Tibial nerve (tissue), 4 donors: ENCODE measurements around the gene CNTN5. TPM values are rescaled to one million over a fixed set of nuclear protein-coding genes. Genes with fewer than 3 reads are reported as not detected.

ENCODE experiments used
- DNase-seq, 2 donors: peaks; one replicate each; pipeline ENCODE4 v3.0.0-alpha.2; 2019; ENCODE audit warnings: low spot score in 2 of 2
- H3K27ac ChIP-seq, 4 donors: fragments of 200-600 bp; sonication (generic) in 3 of 4; one replicate each; pipeline ENCODE4 v1.5.1; 2017 to 2019; ENCODE audit warnings: mild to moderate bottlenecking in 1 of 4
- H3K27me3 ChIP-seq, 2 donors: fragments of 200-600 bp; sonication (generic) in 1 of 2; one replicate each; pipeline versions ENCODE4 v1.5.1 to v1.6.0; 2017 to 2019
- H3K36me3 ChIP-seq, 3 donors: fragments of 200-600 bp; sonication (generic); one replicate each; pipeline ENCODE4 v1.5.1; 2018 to 2019
- H3K4me1 ChIP-seq, 4 donors: fragments of 200-600 bp; sonication (generic) in 3 of 4; one replicate each; pipeline ENCODE4 v1.5.1; 2017 to 2019
- H3K4me3 ChIP-seq, 4 donors: fragments of 200-600 bp; sonication (generic) in 3 of 4; one replicate each; pipeline ENCODE4 v1.5.1; 2017 to 2019; ENCODE audit warnings: mild to moderate bottlenecking in 1 of 4, moderate library complexity in 1 of 4
- H3K9me3 ChIP-seq, 4 donors: fragments of 200-600 bp; sonication (generic) in 3 of 4; one replicate each; pipeline ENCODE4 v1.5.1; 2017 to 2019
- CTCF ChIP-seq, 5 experiments: fragments of 200-600 bp in 3 of 5; fragments of 450-650 bp in 2 of 5; sonication (generic) in 3 of 5; IDR thresholded peaks; one replicate each; pipeline ENCODE4 v1.5.1; 2016 to 2019; ENCODE audit warnings: antibody characterized with exemption in 5 of 5, mild to moderate bottlenecking in 3 of 5, moderate library complexity in 2 of 5
- EP300 ChIP-seq, 2 donors: sonication (generic); formaldehyde crosslinking; IDR thresholded peaks; one replicate each; pipeline ENCODE4 v1.6.1; 2017; ENCODE audit warnings: antibody characterized with exemption in 2 of 2, mild to moderate bottlenecking in 1 of 2
- POLR2A ChIP-seq, 2 donors: fragments of 450-650 bp; IDR thresholded peaks; one replicate each; pipeline ENCODE4 v1.6.1; 2017; ENCODE audit warnings: antibody characterized with exemption in 2 of 2, mild to moderate bottlenecking in 2 of 2, moderate library complexity in 2 of 2
- WGBS, 2 donors: methylation state at CpG; one replicate each; pipeline ENCODE4 v1.1.5; 2018; 5-methylcytosine and 5-hydroxymethylcytosine counted together
- total RNA-seq, 4 donors: library from RNA; depleted of rRNA; stranded (reverse); fragments of >200 nt; gene quantifications; one replicate each; pipeline ENCODE4 v1.1.0, GENCODE V29; 2016

The CNTN5 gene
- total RNA-seq, 4 donors from 2014 or later = under 0.01 to 0.22 TPM; not detected in 2

DNA sequence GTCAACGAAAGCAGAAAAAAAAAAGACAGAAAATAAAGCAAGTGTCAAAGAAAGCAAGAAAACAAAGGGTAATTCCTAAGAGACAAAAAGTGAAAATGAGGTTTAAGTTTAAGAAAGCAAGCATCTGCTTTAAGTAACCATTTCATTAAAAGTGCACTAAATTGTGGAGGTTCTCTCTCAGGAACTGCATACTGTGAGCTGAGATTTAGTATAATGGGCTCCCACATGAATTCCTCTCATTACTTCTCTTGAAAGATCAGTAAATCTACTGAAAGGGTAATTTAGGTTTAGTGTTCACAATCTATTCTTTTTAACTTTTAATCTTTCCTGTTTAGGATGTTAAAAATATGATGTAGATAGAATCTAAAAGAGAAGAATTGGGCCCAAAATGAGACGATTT, 1201.0 kb downstream of the CNTN5 start:
- no peaks in the 10 kb centered on the region for H3K36me3 ChIP-seq
- no peak for TF ChIP-seq POLR2A (IDR thresholded peaks at IDR 0.05)
- TF ChIP-seq CTCF (IDR thresholded peaks at IDR 0.05) = no peak
- TF ChIP-seq EP300 (IDR thresholded peaks at IDR 0.05) = no peak
- 66 to 73% methylated on average over 2 of the region's 2 CpGs for WGBS, 2 donors
- H3K4me1 ChIP-seq = no peaks in the 10 kb centered on the region
- no peak for DNase-seq
- no peak overlapping the region for H3K4me3 ChIP-seq
- no peaks in the 10 kb centered on the region for H3K27me3 ChIP-seq
- H3K9me3 ChIP-seq = no peaks in the 10 kb centered on the region
- no peak overlapping the region for H3K27ac ChIP-seq

DNA sequence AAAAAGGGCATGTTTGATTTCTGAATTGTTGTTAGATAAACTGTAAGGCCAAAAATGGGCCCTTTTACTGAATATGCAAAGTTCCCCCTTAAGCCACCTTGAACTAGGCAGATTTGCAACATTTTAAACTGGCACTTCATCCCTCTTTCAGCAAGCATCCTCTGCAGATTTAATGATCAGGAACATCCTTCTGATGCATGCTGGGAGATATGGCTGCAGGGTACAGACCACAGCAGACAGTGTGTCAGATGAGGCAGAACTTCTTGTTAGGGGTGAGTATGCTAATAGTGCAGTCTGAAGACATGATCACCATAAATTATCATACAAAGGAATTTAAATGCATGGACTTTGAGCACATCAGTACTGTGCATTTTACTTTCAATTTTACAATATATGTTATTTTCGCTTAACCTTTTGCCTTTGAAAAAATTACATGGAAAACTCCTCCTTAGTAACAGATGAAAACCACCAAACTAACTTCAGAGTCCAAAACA, 1203.8 kb downstream of the CNTN5 start:
- Histone ChIP-seq H3K4me1 (no peaks in the 10 kb centered on the region), H3K27ac (no peak overlapping the region), H3K9me3 (no peaks in the 10 kb centered on the region), H3K27me3 (no peaks in the 10 kb centered on the region), H3K36me3 (no peaks in the 10 kb centered on the region), H3K4me3 (no peak overlapping the region)
- DNase-seq = no peak
- WGBS, 2 donors = 92 to 94% methylated on average over 1 of the region's 1 CpG
- TF ChIP-seq CTCF (IDR thresholded peaks at IDR 0.05) (no peak), EP300 (IDR thresholded peaks at IDR 0.05) (no peak), POLR2A (IDR thresholded peaks at IDR 0.05) (no peak)

DNA sequence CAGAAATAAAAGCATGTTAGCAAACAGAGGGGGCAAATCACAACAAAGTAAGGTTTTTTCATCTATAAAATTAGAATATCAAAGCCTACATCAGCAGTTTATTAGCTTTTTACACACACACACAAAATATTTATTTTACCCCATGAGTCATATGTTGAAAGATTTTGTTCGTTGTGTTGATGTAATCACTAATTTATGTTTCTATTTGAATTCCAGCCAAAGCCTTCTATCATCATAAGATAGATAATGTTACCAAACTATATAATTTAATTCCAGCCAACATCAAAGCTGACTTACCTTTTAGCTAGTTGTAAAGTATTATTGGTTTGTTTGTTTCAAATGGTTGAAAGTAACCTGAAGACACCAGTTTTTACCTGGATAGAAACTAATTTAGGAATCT, 1208.3 kb downstream of the CNTN5 start:
- no peak overlapping the region for H3K4me3 ChIP-seq
- TF ChIP-seq EP300 (IDR thresholded peaks at IDR 0.05) (no peak), CTCF (IDR thresholded peaks at IDR 0.05) (no peak), POLR2A (IDR thresholded peaks at IDR 0.05) (no peak)
- DNase-seq = no peak
- H3K4me1 ChIP-seq = no peaks in the 10 kb centered on the region
- WGBS, 2 donors = 37 to 45% methylated on average over 1 of the region's 1 CpG
- H3K36me3 ChIP-seq = no peaks in the 10 kb centered on the region
- no peaks in the 10 kb centered on the region for H3K9me3 ChIP-seq
- no peaks in the 10 kb centered on the region for H3K27me3 ChIP-seq
- no peak overlapping the region for H3K27ac ChIP-seq

DNA sequence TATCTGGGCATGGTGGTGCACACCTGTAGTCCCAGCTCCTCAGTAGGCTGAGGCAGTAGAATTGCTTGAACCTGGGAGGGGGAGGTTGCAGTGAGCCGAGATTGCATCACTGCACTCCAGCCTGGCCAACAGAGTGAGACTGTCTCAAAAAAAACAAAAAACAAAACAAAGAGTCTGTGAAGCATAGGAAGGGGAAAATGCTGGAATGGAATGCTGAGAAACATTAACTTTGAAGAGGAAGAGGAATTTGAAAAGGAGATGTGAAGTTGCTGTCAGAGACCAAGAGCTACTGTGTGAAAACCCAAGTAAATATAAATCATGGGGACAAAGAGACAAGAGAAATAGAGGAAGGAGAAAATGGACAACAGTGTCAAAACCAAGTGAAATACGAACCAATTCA, 1211.3 kb downstream of the CNTN5 start:
- H3K27me3 ChIP-seq = no peaks in the 10 kb centered on the region
- no peaks in the 10 kb centered on the region for H3K9me3 ChIP-seq
- WGBS, 2 donors = 80 to 81% methylated on average over 2 of the region's 2 CpGs
- DNase-seq = no peak
- H3K4me3 ChIP-seq = no peak overlapping the region
- H3K36me3 ChIP-seq = no peaks in the 10 kb centered on the region
- TF ChIP-seq EP300 (IDR thresholded peaks at IDR 0.05) = no peak
- TF ChIP-seq CTCF (IDR thresholded peaks at IDR 0.05) = no peak
- no peak overlapping the region for H3K27ac ChIP-seq
- H3K4me1 ChIP-seq = no peaks in the 10 kb centered on the region

GRCh38 chr11:100235085-100235484, 1214.3 kb downstream of the CNTN5 start:
- TF ChIP-seq CTCF (IDR thresholded peaks at IDR 0.05) = no peak
- TF ChIP-seq EP300 (IDR thresholded peaks at IDR 0.05) = no peak
- no peak for TF ChIP-seq POLR2A (IDR thresholded peaks at IDR 0.05)
- Histone ChIP-seq H3K9me3 (no peaks in the 10 kb centered on the region), H3K4me1 (no peaks in the 10 kb centered on the region), H3K27ac (no peak overlapping the region), H3K27me3 (no peaks in the 10 kb centered on the region), H3K36me3 (no peaks in the 10 kb centered on the region), H3K4me3 (no peak overlapping the region)
- DNase-seq = no peak
- WGBS, 2 donors = 69 to 71% methylated on average over 4 of the region's 4 CpGs
